ENCODE results near the gene TNNI3K.

GRCh38 chr1:74436078-74436477 lies 200.9 kb downstream of the TNNI3K start:
- TF ChIP-seq POLR2AphosphoS5 (IDR thresholded peaks at IDR 0.05) (no peak), CTCF (IDR thresholded peaks at IDR 0.05) (no peak), POLR2A (IDR thresholded peaks at IDR 0.05; ENCODE audit: low read depth) (no peak)

Measured in esophagus muscularis mucosa (tissue), 3 donors.